Breast epithelium (tissue), 3 donors: Measurements from ENCODE around the gene UBE2E1.

ENCODE experiments used
- POLR2A ChIP-seq: fragments of 450-650 bp; IDR thresholded peaks from one replicate; pipeline ENCODE4 v1.6.1; 2016; ENCODE audit warnings: antibody characterized with exemption, mild to moderate bottlenecking, moderate library complexity
- TF ChIP-seq, protein P1 (sequence below), 3 donors: fragments of 450-650 bp; IDR thresholded peaks; one replicate each; pipeline ENCODE4 v1.5.1; 2016 to 2017; ENCODE audit warnings: antibody characterized with exemption in 3 of 3, mild to moderate bottlenecking in 3 of 3, moderate library complexity in 3 of 3

DNA sequence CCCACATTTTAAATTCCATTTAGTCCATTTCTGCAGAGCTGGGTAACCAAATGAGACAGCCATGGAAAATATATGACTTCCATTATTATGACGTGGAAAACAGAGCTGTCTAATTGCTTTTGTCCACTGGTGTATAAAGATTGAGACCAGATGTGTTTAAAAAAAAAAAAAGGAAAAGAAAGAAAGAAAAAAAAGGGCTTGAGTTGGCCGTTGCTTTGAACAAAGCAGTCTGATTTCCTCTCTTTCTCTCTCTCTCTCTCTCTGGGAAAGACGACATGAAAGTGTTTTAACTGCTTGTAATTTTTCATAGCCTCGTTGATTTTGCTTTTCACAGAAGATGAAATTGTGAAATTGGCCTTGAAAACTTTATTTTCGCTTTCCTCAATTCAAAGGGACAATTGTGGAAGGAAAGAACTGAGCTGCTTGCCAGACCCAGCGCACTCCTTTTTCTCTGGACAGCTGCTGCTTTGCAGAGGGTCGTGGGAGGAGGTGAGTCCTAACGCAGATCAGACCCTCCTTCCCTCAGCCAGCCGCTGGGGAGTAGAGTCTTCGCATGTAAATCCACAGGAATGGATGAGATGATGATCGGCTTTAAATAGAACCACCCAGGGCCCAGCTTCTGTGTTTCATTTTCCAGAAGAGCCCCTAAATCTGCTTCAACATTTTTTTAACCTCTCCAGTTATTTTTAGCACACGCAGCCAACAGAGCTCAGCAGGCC, 42.8 kb upstream of the UBE2E1 start:
- TF ChIP-seq POLR2A, result no peak
- TF ChIP-seq, protein P1, sequence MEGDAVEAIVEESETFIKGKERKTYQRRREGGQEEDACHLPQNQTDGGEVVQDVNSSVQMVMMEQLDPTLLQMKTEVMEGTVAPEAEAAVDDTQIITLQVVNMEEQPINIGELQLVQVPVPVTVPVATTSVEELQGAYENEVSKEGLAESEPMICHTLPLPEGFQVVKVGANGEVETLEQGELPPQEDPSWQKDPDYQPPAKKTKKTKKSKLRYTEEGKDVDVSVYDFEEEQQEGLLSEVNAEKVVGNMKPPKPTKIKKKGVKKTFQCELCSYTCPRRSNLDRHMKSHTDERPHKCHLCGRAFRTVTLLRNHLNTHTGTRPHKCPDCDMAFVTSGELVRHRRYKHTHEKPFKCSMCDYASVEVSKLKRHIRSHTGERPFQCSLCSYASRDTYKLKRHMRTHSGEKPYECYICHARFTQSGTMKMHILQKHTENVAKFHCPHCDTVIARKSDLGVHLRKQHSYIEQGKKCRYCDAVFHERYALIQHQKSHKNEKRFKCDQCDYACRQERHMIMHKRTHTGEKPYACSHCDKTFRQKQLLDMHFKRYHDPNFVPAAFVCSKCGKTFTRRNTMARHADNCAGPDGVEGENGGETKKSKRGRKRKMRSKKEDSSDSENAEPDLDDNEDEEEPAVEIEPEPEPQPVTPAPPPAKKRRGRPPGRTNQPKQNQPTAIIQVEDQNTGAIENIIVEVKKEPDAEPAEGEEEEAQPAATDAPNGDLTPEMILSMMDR (IDR thresholded peaks at IDR 0.05), result no peak
